ENCODE measurements around the gene PRKAA2. TPM values are rescaled to one million over a fixed set of nuclear protein-coding genes. Genes with fewer than 3 reads are reported as not detected.

PRKAA2 gene
- total and polyA plus RNA-seq, 8 donors, result 1.4 to 5.1 (median 3.9) TPM

DNA sequence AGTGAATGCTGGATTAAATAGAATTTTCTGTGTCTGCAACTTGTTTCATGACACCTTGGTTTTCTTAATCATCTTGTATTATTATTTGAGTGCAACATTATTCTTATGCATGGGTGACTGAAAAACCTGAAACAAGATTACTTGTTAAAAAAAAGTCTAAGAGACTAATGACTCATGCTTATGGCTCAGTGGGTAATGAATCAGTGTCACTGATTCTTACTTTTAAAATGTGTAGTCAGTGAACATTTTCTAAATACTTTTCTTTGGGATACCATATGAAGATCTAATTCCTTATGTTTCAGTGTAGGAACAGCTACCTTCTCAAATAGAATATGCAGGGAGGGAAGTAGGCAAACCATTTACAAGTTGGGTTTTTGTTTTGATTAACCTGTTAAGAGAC lies 65.5 kb downstream of the PRKAA2 start:
- Histone ChIP-seq H3K9me3 (no peaks in the 10 kb centered on the region), H3K27ac (no peak overlapping the region), H3K27me3 (no peaks in the 10 kb centered on the region), H3K4me3 (no peak overlapping the region), H3K4me1 (no peaks in the 10 kb centered on the region), H3K36me3 (no peaks in the 10 kb centered on the region)
- no peak for DNase-seq
- intact Hi-C loops (cut with DNase I), result no loop called here
- TF ChIP-seq, protein P1, sequence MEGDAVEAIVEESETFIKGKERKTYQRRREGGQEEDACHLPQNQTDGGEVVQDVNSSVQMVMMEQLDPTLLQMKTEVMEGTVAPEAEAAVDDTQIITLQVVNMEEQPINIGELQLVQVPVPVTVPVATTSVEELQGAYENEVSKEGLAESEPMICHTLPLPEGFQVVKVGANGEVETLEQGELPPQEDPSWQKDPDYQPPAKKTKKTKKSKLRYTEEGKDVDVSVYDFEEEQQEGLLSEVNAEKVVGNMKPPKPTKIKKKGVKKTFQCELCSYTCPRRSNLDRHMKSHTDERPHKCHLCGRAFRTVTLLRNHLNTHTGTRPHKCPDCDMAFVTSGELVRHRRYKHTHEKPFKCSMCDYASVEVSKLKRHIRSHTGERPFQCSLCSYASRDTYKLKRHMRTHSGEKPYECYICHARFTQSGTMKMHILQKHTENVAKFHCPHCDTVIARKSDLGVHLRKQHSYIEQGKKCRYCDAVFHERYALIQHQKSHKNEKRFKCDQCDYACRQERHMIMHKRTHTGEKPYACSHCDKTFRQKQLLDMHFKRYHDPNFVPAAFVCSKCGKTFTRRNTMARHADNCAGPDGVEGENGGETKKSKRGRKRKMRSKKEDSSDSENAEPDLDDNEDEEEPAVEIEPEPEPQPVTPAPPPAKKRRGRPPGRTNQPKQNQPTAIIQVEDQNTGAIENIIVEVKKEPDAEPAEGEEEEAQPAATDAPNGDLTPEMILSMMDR (IDR thresholded peaks at IDR 0.05), result no peak
- ATAC-seq, result peak; percentile 28

DNA sequence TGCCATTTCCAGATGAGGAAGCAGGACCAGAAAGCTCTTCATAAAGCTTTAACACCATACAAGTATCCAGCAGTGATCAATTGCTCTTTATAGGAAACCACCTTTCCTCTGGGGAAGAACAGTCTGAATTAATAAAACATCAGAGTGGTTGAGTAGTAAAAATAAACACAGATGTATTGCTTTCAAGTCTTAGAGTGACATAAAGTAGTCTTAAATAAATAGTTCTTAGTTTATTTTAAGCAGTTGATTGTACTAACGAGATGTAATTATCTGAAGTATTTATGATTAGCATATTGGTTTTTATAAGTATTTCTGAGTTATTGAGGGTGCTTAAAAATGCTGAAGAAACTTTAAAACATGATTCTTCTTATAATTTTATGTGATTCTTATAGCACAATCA lies 67.0 kb downstream of the PRKAA2 start:
- Histone ChIP-seq H3K27me3 (no peaks in the 10 kb centered on the region), H3K4me1 (no peaks in the 10 kb centered on the region), H3K36me3 (no peaks in the 10 kb centered on the region), H3K27ac (no peak overlapping the region), H3K9me3 (no peaks in the 10 kb centered on the region), H3K4me3 (no peak overlapping the region)
- intact Hi-C loops (cut with DNase I), result no loop called here
- DNase-seq (no peak), ATAC-seq (peak; percentile 20)
- TF ChIP-seq, protein P1 (IDR thresholded peaks at IDR 0.05), result no peak

DNA sequence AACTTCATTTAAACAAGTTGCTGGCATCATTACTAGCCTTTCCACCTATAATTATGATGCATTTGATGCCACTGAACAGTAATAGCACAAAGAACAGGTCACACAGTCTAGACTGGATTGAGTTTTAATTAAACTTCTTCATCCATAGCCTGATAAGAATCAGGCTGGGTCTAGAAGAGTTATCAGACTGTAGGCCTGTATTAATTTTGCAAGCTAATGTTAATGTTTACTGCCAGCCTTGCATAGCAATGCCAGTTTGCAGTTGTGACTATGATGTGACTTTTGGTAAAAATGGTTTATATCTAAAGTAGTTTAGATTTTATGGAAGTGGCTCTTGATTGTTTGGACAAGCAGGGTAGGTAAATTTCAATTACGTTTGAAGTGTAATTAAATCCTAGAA lies 68.0 kb downstream of the PRKAA2 start:
- no peaks in the 10 kb centered on the region for H3K27me3 ChIP-seq
- TF ChIP-seq, protein P1 (IDR thresholded peaks at IDR 0.05), result no peak
- DNase-seq, result no peak
- H3K4me3 ChIP-seq, result no peak overlapping the region
- no peak overlapping the region for H3K27ac ChIP-seq
- H3K4me1 ChIP-seq, result no peaks in the 10 kb centered on the region
- no peaks in the 10 kb centered on the region for H3K9me3 ChIP-seq
- peak; percentile 77 for ATAC-seq
- intact Hi-C loops (cut with DNase I), result no loop called here
- H3K36me3 ChIP-seq, result no peaks in the 10 kb centered on the region

DNA sequence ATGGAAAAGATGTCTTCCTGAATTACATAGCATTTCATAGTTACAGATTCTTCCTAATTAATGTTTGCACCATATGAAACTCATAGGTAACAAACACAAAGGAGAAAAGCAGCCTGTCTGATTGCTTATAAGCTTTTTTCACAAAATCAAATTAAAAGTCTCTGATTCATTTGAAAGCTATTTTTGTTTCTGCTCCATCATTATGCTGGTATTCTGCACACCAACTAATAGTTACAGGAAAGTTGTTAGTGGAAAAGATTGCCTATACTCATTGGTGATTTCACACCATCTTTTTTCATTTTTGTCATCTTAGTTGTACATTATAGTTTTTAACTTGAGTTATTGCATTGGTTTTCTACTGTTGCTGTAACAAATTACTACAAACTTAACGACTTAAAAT lies 70.0 kb downstream of the PRKAA2 start:
- no peak overlapping the region for H3K27ac ChIP-seq
- intact Hi-C loops (cut with DNase I), result no loop called here
- DNase-seq, result no peak
- TF ChIP-seq, protein P1 (IDR thresholded peaks at IDR 0.05), result no peak
- ATAC-seq, result no peak
- no peaks in the 10 kb centered on the region for H3K9me3 ChIP-seq
- H3K27me3 ChIP-seq, result no peaks in the 10 kb centered on the region
- no peaks in the 10 kb centered on the region for H3K4me1 ChIP-seq
- H3K36me3 ChIP-seq, result no peaks in the 10 kb centered on the region
- no peak overlapping the region for H3K4me3 ChIP-seq

DNA sequence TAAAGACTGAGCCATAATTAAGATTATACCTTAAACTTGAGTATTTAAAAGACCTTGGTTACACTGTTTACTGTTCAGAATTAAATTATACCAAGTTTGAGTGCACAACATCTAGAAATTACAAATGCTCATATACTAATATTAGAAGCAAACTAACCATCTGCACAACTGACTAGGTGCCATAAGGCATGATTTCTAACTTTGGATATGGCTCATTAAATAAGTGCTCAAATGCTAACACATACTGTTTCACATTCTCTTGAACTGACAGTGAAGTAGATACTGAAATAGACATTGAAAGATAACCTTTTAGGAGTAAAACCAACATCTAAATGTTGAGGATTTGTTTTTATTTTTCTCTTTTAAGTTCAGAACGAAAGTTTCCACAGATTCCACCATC lies 74.1 kb downstream of the PRKAA2 start:
- no peaks in the 10 kb centered on the region for H3K36me3 ChIP-seq
- DNase-seq (no peak), ATAC-seq (no peak)
- H3K4me3 ChIP-seq, result no peak overlapping the region
- TF ChIP-seq, protein P1 (IDR thresholded peaks at IDR 0.05), result no peak
- no peaks in the 10 kb centered on the region for H3K4me1 ChIP-seq
- no peaks in the 10 kb centered on the region for H3K27me3 ChIP-seq
- intact Hi-C loops (cut with DNase I), result no loop called here
- no peak overlapping the region for H3K27ac ChIP-seq
- H3K9me3 ChIP-seq, result no peaks in the 10 kb centered on the region
